Astrocyte (in vitro differentiated cells and primary cell): Measurements from ENCODE around the gene ZMIZ1. TPM values are rescaled to one million over a fixed set of nuclear protein-coding genes. Genes with fewer than 3 reads are reported as not detected.

Experiments used
- DNase-seq: peaks from one replicate; pipeline ENCODE4 v3.0.0-alpha.2; 2010; ENCODE audit warnings: low read depth
- FAIRE-seq: peaks from 2 replicates; lab custom pipeline; 2011; peaks lifted over from hg19 to GRCh38; lab: Jason Lieb, UNC
- H2AFZ ChIP-seq: 2 replicates; pipeline ENCODE4 v1.6.0; 2012; ENCODE audit warnings: low read depth, low read length, inconsistent platforms
- H3K27ac ChIP-seq: 2 replicates; pipeline ENCODE4 v1.5.1; 2011; ENCODE audit warnings: low read depth, low read length, inconsistent platforms
- H3K27me3 ChIP-seq: 2 replicates; pipeline ENCODE4 v1.6.0; 2011; ENCODE audit warnings: low read length, inconsistent platforms; ENCODE audit not compliant: insufficient read depth
- H3K36me3 ChIP-seq: 2 replicates; pipeline ENCODE4 v1.5.1; 2011; ENCODE audit warnings: low read length, inconsistent platforms; ENCODE audit not compliant: insufficient read depth
- H3K4me1 ChIP-seq: 2 replicates; pipeline ENCODE4 v1.5.1; 2011; ENCODE audit warnings: low read length, inconsistent platforms; ENCODE audit not compliant: insufficient read depth
- H3K4me2 ChIP-seq: 2 replicates; pipeline ENCODE4 v1.6.0; 2012; ENCODE audit warnings: low read length, inconsistent platforms
- H3K4me3 ChIP-seq: 2 replicates; pipeline ENCODE4 v1.5.1; 2011; ENCODE audit warnings: low read depth, mild to moderate bottlenecking, low read length, inconsistent platforms; ENCODE audit not compliant: insufficient read depth
- H3K79me2 ChIP-seq: 2 replicates; pipeline ENCODE4 v1.6.0; 2012; ENCODE audit warnings: mild to moderate bottlenecking, low read length, inconsistent platforms; ENCODE audit not compliant: insufficient read depth
- H3K9ac ChIP-seq: 2 replicates; pipeline ENCODE4 v1.6.0; 2012; ENCODE audit warnings: mild to moderate bottlenecking, low read length, inconsistent platforms
- H3K9me3 ChIP-seq: 2 replicates; pipeline ENCODE4 v1.5.1; 2012; ENCODE audit warnings: low read depth, mild to moderate bottlenecking, low read length, inconsistent platforms; ENCODE audit not compliant: insufficient read depth
- H4K20me1 ChIP-seq: 2 replicates; pipeline ENCODE4 v1.6.0; 2012; ENCODE audit warnings: low read length, inconsistent platforms; ENCODE audit not compliant: insufficient read depth
- H3K27ac Mint-ChIP-seq: one replicate; pipeline ENCODE4 v1.8.0; 2021; ENCODE audit warnings: mild to moderate bottlenecking, mixed read lengths; ENCODE audit not compliant: unreplicated experiment
- H3K27me3 Mint-ChIP-seq: one replicate; pipeline ENCODE4 v1.8.0; 2021; ENCODE audit warnings: low read depth, mixed read lengths; ENCODE audit not compliant: unreplicated experiment
- H3K36me3 Mint-ChIP-seq: one replicate; pipeline ENCODE4 v1.8.0; 2021; ENCODE audit warnings: low read depth, mixed read lengths; ENCODE audit not compliant: unreplicated experiment
- H3K4me1 Mint-ChIP-seq: one replicate; pipeline ENCODE4 v1.8.0; 2021; ENCODE audit warnings: low read depth, mixed read lengths; ENCODE audit not compliant: unreplicated experiment
- H3K4me3 Mint-ChIP-seq: one replicate; pipeline ENCODE4 v1.8.0; 2021; ENCODE audit warnings: mild to moderate bottlenecking, moderate library complexity, mixed read lengths; ENCODE audit not compliant: unreplicated experiment
- H3K9me3 Mint-ChIP-seq: one replicate; pipeline ENCODE4 v1.8.0; 2021; ENCODE audit warnings: mild to moderate bottlenecking, mixed read lengths; ENCODE audit not compliant: unreplicated experiment
- EZH2 ChIP-seq: IDR thresholded peaks from 2 replicates; pipeline ENCODE4 v1.6.1; 2012; ENCODE audit warnings: mild to moderate bottlenecking, low read length, inconsistent platforms; ENCODE audit not compliant: insufficient read depth
- total RNA-seq: library from RNA; stranded (reverse); gene quantifications from 2 replicates; pipeline ENCODE4 v1.2.1, GENCODE V29; 2021
- TF ChIP-seq, protein P1 (sequence below): IDR thresholded peaks from 2 replicates; pipeline ENCODE4 v1.5.1; 2011; ENCODE audit warnings: low read depth, mild to moderate bottlenecking, inconsistent platforms, low read length, moderate library complexity; ENCODE audit not compliant: insufficient read depth

Gene ZMIZ1
- total RNA-seq, 1 donor from 2014 or later: 45.5 TPM

DNA sequence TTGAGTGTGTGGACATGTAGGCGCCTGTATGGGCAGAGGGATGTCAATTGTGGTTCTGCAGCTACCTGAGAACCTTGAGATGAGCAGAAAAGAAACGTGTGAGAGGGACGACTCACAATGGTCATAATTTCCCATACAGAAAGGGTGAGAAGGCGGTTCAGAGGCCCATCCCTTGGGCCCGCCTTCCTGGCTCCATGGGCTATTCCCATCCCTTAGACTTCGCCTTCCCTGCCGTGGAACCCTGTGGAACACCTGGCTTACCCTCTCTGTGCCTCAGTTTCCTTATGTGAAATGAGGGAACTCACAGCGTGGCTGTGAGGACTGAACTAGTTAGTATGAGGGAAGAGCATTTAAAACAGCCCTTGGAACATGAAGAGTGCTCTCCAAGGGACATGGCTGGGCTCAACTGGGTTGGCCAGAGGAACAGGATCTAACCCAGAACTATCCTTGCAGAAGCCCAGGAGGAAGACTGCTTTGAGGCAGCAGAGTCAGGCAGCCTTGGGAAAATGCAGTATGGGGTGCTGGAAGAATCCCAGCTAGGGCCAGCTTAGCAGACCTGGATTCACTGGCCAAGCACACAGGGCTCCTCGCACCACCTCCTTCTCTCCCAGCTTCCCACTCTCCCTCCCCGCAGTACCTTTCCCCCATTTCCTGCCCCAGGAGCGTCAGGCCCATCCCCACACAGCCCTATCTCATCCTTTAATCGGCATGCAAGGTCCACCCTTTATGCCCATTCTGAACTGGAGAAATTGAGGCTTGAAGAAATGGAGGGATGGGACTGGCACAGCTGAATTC is 11.1 kb upstream of the ZMIZ1 start:
- no peak overlapping the region for H3K9ac ChIP-seq
- no peaks in the 10 kb centered on the region for H4K20me1 ChIP-seq
- H3K27me3 Mint-ChIP-seq: peaks cover 63% of the 10 kb centered on the region
- no peak overlapping the region for H2AFZ ChIP-seq
- peaks cover 12% of the 10 kb centered on the region for H3K27me3 ChIP-seq
- no peaks in the 10 kb centered on the region for H3K4me1 ChIP-seq
- H3K4me2 ChIP-seq: no peak overlapping the region
- no peaks in the 10 kb centered on the region for H3K9me3 ChIP-seq
- no peaks in the 10 kb centered on the region for H3K9me3 Mint-ChIP-seq
- DNase-seq (no peak), FAIRE-seq (no peak)
- H3K4me1 Mint-ChIP-seq: no peaks in the 10 kb centered on the region
- TF ChIP-seq, protein P1, sequence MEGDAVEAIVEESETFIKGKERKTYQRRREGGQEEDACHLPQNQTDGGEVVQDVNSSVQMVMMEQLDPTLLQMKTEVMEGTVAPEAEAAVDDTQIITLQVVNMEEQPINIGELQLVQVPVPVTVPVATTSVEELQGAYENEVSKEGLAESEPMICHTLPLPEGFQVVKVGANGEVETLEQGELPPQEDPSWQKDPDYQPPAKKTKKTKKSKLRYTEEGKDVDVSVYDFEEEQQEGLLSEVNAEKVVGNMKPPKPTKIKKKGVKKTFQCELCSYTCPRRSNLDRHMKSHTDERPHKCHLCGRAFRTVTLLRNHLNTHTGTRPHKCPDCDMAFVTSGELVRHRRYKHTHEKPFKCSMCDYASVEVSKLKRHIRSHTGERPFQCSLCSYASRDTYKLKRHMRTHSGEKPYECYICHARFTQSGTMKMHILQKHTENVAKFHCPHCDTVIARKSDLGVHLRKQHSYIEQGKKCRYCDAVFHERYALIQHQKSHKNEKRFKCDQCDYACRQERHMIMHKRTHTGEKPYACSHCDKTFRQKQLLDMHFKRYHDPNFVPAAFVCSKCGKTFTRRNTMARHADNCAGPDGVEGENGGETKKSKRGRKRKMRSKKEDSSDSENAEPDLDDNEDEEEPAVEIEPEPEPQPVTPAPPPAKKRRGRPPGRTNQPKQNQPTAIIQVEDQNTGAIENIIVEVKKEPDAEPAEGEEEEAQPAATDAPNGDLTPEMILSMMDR: no peak
- TF ChIP-seq EZH2: no peak
- no peaks in the 10 kb centered on the region for H3K79me2 ChIP-seq
- no peaks in the 10 kb centered on the region for H3K36me3 Mint-ChIP-seq
- no peak overlapping the region for H3K4me3 ChIP-seq
- no peaks in the 10 kb centered on the region for H3K36me3 ChIP-seq
- no peak overlapping the region for H3K4me3 Mint-ChIP-seq
- no peak overlapping the region for H3K27ac ChIP-seq
- H3K27ac Mint-ChIP-seq: no peak overlapping the region

DNA sequence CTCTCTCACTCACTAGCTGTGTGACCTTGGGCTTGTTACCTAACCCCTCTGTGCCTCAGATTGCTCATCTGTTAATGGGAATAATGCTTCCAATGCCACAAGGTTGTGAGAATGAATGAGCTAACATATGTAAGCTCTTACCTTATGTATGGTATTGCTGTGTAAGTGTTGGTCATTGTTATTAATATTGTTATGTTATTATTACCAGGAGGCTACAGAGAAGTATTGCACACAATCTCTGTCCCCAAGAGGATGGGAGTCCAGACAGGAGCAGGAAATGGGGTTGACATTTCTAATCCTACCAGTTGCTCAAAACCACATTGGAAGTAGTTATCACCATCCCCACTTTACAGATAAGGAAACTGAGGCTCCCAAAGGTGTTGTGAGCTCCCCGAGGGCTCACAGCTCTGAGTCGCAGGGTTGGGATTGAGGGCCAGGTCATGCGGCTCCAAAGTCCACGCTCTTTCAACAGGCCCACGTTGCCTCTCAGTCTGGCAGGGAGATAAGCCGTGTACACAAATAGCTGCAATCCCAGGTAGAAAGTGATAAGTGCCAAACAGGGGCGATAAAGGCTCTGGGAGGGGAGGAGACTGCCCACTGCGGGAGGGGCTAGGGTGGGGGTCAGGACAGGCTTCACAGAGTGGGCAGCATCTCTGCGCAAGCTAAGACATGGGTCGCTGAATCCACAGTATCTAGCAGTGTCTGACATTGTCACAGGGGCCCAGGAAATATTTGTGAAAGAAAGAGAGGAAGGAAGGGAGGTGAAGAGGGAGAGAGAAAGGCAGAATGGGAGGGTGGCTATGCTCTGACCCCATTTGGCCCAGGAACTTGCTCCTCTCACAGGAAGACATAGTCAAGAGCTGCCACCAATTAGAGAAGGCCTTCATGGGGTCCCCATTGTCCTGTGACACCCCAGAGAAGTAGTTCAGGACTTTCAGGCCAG is 9.6 kb upstream of the ZMIZ1 start:
- FAIRE-seq: no peak
- Histone ChIP-seq H3K9ac (no peak overlapping the region), H2AFZ (no peak overlapping the region), H4K20me1 (no peaks in the 10 kb centered on the region), H3K4me1 (no peaks in the 10 kb centered on the region), H3K4me3 (no peak overlapping the region), H3K27me3 (peaks cover 10% of the 10 kb centered on the region), H3K79me2 (no peaks in the 10 kb centered on the region), H3K36me3 (no peaks in the 10 kb centered on the region), H3K27ac (no peak overlapping the region), H3K9me3 (no peaks in the 10 kb centered on the region), H3K4me2 (no peak overlapping the region)
- H3K9me3 Mint-ChIP-seq: no peaks in the 10 kb centered on the region
- TF ChIP-seq, protein P1: no peak
- no peak for TF ChIP-seq EZH2
- H3K36me3 Mint-ChIP-seq: no peaks in the 10 kb centered on the region
- no peak for DNase-seq
- no peaks in the 10 kb centered on the region for H3K4me1 Mint-ChIP-seq
- no peak overlapping the region for H3K4me3 Mint-ChIP-seq
- H3K27me3 Mint-ChIP-seq: peaks cover 72% of the 10 kb centered on the region
- H3K27ac Mint-ChIP-seq: no peak overlapping the region
